ENCODE data around the gene HYLS1. TPM values are rescaled to one million over a fixed set of nuclear protein-coding genes. Genes with fewer than 3 reads are reported as not detected.
"Not testable (repeated sequence)": the region's sequence is repeated elsewhere in the genome, so short reads cannot be mapped to it uniquely, and the experiment has no call there.

The HYLS1 gene, protein sequence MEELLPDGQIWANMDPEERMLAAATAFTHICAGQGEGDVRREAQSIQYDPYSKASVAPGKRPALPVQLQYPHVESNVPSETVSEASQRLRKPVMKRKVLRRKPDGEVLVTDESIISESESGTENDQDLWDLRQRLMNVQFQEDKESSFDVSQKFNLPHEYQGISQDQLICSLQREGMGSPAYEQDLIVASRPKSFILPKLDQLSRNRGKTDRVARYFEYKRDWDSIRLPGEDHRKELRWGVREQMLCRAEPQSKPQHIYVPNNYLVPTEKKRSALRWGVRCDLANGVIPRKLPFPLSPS
- total RNA-seq = 1 to 10 TPM in 3 of 4 donors, not detected in 1; 2.7 to 3.3 (median 2.8) TPM

DNA sequence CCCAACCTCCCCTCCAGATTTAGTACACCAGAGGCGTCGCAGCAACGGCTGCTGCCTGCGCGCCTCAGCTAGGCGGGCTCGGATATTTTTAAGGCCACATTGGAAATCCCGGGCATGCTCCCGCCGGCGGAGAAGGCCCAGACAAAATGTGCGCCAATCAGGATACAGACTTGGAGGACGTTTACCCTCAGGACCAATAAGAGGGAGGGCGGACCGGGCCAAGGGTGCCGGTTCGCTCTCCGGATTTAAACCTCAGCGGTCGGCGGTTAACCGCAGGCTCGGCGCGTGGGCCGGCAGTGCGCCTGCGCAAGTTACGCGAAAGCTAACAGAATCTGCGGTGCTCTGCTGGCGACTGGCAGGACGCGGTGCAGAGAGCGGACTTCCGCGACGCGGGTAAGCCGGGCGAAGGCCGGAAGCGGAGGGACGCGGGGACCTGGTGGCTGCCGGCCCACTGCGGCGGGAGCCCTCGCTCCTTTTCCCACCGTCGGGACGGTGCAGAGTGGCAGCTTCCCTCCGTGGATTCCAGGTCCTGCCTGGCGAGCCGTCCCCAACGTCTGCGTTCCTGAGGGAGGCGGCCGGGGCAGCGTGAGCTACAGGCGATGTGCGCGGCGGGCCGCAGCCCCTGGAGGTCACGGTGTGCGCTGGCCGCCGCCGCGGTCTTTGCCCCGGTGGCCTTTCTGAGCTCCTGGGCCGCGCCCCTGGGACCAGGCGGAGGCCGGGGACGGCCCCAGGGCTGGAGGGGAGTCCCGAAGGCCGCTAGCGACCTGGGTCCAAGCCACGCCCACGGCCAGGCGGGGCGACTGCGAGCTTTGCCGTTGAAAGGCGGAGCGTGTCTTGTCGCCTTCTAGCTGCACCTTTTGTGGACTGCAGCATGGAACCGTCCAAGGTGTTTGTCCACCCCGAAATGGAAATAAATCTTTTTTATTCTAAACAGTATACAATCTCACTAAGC lies at the start of gene HYLS1:
HYLS1 (plus strand) TSS at position 296 of the 952 bp plus-strand sequence. CDS start 11,701 bp downstream, outside the sequence.
- DNase-seq = peak; percentile 90 to 97 (median 93)
- TF ChIP-seq, protein P1, sequence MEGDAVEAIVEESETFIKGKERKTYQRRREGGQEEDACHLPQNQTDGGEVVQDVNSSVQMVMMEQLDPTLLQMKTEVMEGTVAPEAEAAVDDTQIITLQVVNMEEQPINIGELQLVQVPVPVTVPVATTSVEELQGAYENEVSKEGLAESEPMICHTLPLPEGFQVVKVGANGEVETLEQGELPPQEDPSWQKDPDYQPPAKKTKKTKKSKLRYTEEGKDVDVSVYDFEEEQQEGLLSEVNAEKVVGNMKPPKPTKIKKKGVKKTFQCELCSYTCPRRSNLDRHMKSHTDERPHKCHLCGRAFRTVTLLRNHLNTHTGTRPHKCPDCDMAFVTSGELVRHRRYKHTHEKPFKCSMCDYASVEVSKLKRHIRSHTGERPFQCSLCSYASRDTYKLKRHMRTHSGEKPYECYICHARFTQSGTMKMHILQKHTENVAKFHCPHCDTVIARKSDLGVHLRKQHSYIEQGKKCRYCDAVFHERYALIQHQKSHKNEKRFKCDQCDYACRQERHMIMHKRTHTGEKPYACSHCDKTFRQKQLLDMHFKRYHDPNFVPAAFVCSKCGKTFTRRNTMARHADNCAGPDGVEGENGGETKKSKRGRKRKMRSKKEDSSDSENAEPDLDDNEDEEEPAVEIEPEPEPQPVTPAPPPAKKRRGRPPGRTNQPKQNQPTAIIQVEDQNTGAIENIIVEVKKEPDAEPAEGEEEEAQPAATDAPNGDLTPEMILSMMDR (IDR thresholded peaks at IDR 0.05) = peak in 4 of 6 experiments; percentile 17 to 52 (median 36)
- peak; percentile 55 to 74 for TF ChIP-seq POLR2A (IDR thresholded peaks at IDR 0.05)
- H3K36me3 ChIP-seq = peaks cover 0 to 4% (median 0%) of the 10 kb centered on the region in 3 donors
- no peaks in the 10 kb centered on the region for H3K27me3 ChIP-seq
- peak within 1 kb of the TSS; percentile 65 to 94 (median 82) for H3K4me3 ChIP-seq
- H3K4me1 ChIP-seq = peaks cover 0 to 3% (median 0%) of the 10 kb centered on the region in 4 donors
- peak within 1 kb of the TSS; percentile 87 to 97 (median 92) for H3K27ac ChIP-seq
- H3K9me3 ChIP-seq = no peaks in the 10 kb centered on the region

DNA sequence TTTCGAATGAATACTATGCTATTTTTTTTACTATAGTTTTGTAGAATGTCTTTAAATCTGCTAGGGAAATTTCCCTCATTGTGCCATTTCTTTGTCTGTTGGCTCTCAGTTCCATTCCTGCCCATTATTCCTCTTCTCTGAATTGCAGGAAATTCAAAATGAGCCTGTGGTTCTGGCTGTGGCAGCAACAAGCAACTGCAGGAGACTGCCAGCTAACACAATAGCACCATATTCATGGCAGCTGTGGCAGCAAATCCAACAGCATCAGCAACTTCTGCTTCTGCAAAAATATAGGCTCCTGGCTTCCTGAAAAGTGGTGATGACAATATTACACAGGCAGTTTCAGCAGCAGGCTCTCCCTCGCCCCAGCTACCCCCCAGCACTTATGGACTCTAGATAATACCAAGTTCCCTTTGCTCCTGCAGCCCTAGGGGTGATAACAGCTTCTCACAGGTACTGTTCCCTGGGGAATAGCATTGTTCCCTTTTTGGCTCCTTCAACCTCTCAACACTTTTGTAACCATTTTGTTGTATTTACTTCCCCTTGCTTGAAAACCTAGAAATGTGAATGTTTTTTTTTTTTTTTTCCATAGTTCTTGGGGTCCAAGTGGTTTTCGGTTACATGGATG lies 45.0 kb upstream of the HYLS1 start:
- no peak for DNase-seq
- H3K36me3 ChIP-seq = no peaks in the 10 kb centered on the region
- H3K4me1 ChIP-seq = no peaks in the 10 kb centered on the region
- H3K9me3 ChIP-seq = peaks cover 0 to 4% (median 0%) of the 10 kb centered on the region in 4 donors
- H3K27ac ChIP-seq = no peak overlapping the region
- no peak overlapping the region for H3K4me3 ChIP-seq
- TF ChIP-seq POLR2A (IDR thresholded peaks at IDR 0.05) = no peak
- TF ChIP-seq, protein P1 (IDR thresholded peaks at IDR 0.05) = no peak
- H3K27me3 ChIP-seq = no peaks in the 10 kb centered on the region

DNA sequence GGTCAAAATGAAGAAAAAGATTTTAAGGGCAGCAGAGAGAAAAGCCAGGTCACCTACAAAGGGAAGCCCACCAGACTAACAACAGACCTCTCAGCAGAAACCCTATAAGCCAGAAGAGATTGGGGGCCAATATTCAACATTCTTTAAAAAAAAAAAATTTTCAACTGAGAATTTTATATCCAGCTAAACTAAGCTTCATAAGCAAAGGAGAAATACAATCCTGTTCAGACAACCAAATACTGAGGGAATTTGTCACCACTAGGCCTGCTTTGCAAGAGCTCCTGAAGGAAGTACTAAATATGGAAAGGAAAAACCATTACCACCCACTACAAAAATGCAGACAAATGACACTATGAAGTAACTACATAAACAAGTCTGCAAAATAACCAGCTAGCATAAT lies 41.3 kb upstream of the HYLS1 start:
- Histone ChIP-seq H3K27ac (no peak overlapping the region), H3K36me3 (no peaks in the 10 kb centered on the region), H3K27me3 (no peaks in the 10 kb centered on the region), H3K4me3 (no peak overlapping the region), H3K4me1 (no peaks in the 10 kb centered on the region), H3K9me3 (peaks cover 0 to 4% (median 0%) of the 10 kb centered on the region in 4 donors)
- DNase-seq = no peak
- TF ChIP-seq, protein P1 (IDR thresholded peaks at IDR 0.05) = no peak
- no peak for TF ChIP-seq POLR2A (IDR thresholded peaks at IDR 0.05)

DNA sequence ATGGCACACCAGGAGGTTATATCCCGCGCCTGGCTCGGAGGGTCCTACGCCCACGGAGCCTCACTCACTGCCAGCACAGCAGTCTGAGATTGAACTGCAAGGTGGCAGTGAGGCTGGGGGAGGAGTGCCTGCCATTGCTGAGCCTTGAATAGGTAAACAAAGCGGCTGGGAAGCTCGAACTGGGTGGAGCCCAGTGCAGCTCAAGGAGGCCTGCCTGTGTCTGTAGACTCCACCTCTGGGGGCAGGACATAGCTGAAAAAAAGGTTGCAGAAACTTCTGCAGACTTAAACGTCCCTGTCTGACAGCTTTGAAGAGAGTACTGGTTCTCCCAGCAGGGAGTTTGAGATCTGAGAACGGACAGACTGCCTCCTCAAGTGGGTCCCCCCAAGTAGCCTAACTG lies 29.8 kb upstream of the HYLS1 start:
- H3K36me3 ChIP-seq, H3K27me3 ChIP-seq, H3K4me3 ChIP-seq, DNase-seq, H3K27ac ChIP-seq, H3K4me1 ChIP-seq, H3K9me3 ChIP-seq: not testable (repeated sequence)

DNA sequence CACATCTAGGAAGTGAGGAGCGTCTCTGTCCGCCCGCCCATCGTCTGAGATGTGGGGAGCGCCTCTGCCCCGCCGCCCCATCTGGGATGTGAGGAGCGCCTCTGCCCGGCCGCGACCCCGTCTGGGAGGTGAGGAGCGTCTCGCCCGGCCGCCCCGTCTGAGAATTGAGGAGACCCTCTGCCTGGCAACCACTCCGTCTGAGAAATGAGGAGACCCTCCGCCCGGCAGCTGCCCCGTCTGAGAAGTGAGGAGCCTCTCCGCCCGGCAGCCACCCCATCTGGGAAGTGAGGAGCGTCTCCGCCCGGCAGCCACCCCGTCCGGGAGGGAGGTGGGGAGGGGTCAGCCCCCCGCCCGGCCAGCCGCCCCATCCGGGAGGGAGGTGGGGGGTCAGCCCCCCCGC lies 24.7 kb upstream of the HYLS1 start:
- not testable (repeated sequence) for H3K4me3 ChIP-seq

DNA sequence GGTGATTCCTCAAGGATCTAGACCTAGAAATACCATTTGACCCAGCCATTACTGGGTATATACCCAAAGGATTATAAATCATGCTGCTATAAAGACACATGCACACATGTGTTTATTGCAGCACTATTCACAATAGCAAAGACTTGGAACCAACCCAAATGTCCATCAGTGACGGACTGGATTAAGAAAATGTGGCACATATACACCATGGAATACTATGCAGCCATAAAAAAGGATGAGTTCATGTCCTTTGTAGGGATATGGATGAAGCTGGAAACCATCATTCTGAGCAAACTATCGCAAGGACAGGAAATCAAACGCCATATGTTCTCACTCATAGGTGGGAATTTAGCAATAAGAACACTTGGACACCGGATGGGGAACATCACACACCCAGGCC lies 22.1 kb upstream of the HYLS1 start:
- H3K27me3 ChIP-seq, H3K9me3 ChIP-seq, H3K36me3 ChIP-seq, H3K27ac ChIP-seq, H3K4me3 ChIP-seq, DNase-seq, H3K4me1 ChIP-seq: not testable (repeated sequence)

More for the DNA sequence above, 24.7 kb upstream of the HYLS1 start:
- not testable (repeated sequence) for H3K9me3 ChIP-seq, DNase-seq, H3K27ac ChIP-seq, H3K4me1 ChIP-seq, H3K36me3 ChIP-seq, H3K27me3 ChIP-seq

Measured in Peyer's patch (tissue), 4 donors.